ENCODE data around the gene MKI67.

MKI67 gene

GRCh38 chr10:128064108-128064969, 61.9 kb downstream of the MKI67 start:
- DNase-seq (ENCODE audit: low read depth), result peak; percentile 99

GRCh38 chr10:128063736-128064107, 62.5 kb downstream of the MKI67 start:
- peak; percentile 72 for DNase-seq (ENCODE audit: low read depth)

More at GRCh38 chr10:128064108-128064969, 61.9 kb downstream of the MKI67 start:
- TF ChIP-seq MAX (IDR thresholded peaks at IDR 0.05; ENCODE audit: low read depth, low read length), result peak; percentile 77
- TF ChIP-seq CTCF (IDR thresholded peaks at IDR 0.05; ENCODE audit: low read depth, low read length), result no peak
- TF ChIP-seq MYC (IDR thresholded peaks at IDR 0.05; ENCODE audit: low read depth, low read length), result peak; percentile 82
- no peak for TF ChIP-seq POLR2A (IDR thresholded peaks at IDR 0.05; ENCODE audit: extremely low read depth, insufficient read length)
- peak overlapping the region; percentile 45 for H3K4me3 ChIP-seq (ENCODE audit: low read depth, low read length)

GRCh38 chr10:128062881-128063563, 63.2 kb downstream of the MKI67 start:
- TF ChIP-seq POLR2A (IDR thresholded peaks at IDR 0.05; ENCODE audit: extremely low read depth, insufficient read length), result no peak
- TF ChIP-seq MAX (IDR thresholded peaks at IDR 0.05; ENCODE audit: low read depth, low read length), result 0 out of 2 replicates have a peak, but pooled peaks have one; percentile 43
- H3K4me3 ChIP-seq (ENCODE audit: low read depth, low read length), result peak overlapping the region; percentile 45
- DNase-seq (ENCODE audit: low read depth), result peak; percentile 87

More at GRCh38 chr10:128063736-128064107, 62.5 kb downstream of the MKI67 start:
- peak overlapping the region; percentile 45 for H3K4me3 ChIP-seq (ENCODE audit: low read depth, low read length)
- no peak for TF ChIP-seq POLR2A (IDR thresholded peaks at IDR 0.05; ENCODE audit: extremely low read depth, insufficient read length)
- no peak; the same call in 1 of the 2 replicates for TF ChIP-seq MYC (IDR thresholded peaks at IDR 0.05; ENCODE audit: low read depth, low read length)
- TF ChIP-seq MAX (IDR thresholded peaks at IDR 0.05; ENCODE audit: low read depth, low read length), result no peak
- TF ChIP-seq CTCF (IDR thresholded peaks at IDR 0.05; ENCODE audit: low read depth, low read length), result no peak

- DNase-seq (ENCODE audit: low read depth), result peak; percentile 94
- peak overlapping the region; percentile 45 for H3K4me3 ChIP-seq (ENCODE audit: low read depth, low read length)
- TF ChIP-seq CTCF (IDR thresholded peaks at IDR 0.05; ENCODE audit: low read depth, low read length), result no peak
- TF ChIP-seq MYC (IDR thresholded peaks at IDR 0.05; ENCODE audit: low read depth, low read length), result peak; percentile 4; the same call in 1 of the 2 replicates
Measured at GRCh38 chr10:128062331-128062880, 63.8 kb downstream of the MKI67 start.

GRCh38 chr10:128061306-128062300, 64.6 kb downstream of the MKI67 start:
- peak overlapping the region; percentile 45 for H3K4me3 ChIP-seq (ENCODE audit: low read depth, low read length)
- DNase-seq (ENCODE audit: low read depth), result no peak
- TF ChIP-seq MAX (IDR thresholded peaks at IDR 0.05; ENCODE audit: low read depth, low read length) (no peak), POLR2A (IDR thresholded peaks at IDR 0.05; ENCODE audit: extremely low read depth, insufficient read length) (no peak), CTCF (IDR thresholded peaks at IDR 0.05; ENCODE audit: low read depth, low read length) (no peak), MYC (IDR thresholded peaks at IDR 0.05; ENCODE audit: low read depth, low read length) (no peak)
